WI38 (cell line): Measurements from ENCODE around the gene ALDH1A1.

Experiments used
- H3K4me3 ChIP-seq: 2 replicates; pipeline ENCODE4 v1.5.1; 2011; ENCODE audit warnings: low read depth, mild to moderate bottlenecking, control low read depth, low read length
- TF ChIP-seq, protein P1 (sequence below): IDR thresholded peaks from 2 replicates; pipeline ENCODE4 v1.5.1; 2012; ENCODE audit warnings: low read depth, mild to moderate bottlenecking, control low read depth, low read length

ALDH1A1 gene

DNA sequence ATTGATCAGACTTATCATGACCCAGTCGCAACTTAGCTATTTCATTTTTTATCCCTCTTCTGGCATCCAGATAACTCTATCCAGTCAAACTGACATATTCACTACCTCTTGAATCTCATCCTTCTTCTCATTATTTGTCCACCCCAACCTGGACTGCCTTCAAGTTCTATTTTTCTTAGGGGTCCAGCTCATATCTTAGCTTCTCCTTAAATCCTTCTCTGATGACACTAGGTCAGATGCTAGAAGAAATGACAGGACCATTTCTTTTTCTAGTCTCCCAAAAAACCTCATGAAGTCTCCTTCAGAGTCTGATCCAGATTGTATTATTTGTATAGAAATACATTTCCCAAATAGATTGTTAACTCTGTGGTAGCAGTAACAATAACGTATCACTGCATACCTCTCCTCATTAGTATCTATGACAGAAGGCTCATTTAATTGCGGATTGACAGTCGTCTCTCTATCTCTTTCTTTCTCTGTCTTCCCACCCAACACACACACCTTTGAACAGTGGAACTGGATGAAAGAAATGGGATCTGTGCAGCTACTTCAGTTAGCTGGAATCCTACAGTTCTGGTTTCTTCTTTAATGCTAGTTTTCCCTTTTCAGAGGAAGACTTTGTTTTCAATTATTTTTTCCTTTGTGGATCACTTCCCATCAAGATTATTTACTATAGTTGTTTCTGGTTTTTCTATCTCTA is 33.5 kb downstream of the ALDH1A1 start:
- TF ChIP-seq, protein P1, sequence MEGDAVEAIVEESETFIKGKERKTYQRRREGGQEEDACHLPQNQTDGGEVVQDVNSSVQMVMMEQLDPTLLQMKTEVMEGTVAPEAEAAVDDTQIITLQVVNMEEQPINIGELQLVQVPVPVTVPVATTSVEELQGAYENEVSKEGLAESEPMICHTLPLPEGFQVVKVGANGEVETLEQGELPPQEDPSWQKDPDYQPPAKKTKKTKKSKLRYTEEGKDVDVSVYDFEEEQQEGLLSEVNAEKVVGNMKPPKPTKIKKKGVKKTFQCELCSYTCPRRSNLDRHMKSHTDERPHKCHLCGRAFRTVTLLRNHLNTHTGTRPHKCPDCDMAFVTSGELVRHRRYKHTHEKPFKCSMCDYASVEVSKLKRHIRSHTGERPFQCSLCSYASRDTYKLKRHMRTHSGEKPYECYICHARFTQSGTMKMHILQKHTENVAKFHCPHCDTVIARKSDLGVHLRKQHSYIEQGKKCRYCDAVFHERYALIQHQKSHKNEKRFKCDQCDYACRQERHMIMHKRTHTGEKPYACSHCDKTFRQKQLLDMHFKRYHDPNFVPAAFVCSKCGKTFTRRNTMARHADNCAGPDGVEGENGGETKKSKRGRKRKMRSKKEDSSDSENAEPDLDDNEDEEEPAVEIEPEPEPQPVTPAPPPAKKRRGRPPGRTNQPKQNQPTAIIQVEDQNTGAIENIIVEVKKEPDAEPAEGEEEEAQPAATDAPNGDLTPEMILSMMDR: no peak
- H3K4me3 ChIP-seq: no peak overlapping the region

DNA sequence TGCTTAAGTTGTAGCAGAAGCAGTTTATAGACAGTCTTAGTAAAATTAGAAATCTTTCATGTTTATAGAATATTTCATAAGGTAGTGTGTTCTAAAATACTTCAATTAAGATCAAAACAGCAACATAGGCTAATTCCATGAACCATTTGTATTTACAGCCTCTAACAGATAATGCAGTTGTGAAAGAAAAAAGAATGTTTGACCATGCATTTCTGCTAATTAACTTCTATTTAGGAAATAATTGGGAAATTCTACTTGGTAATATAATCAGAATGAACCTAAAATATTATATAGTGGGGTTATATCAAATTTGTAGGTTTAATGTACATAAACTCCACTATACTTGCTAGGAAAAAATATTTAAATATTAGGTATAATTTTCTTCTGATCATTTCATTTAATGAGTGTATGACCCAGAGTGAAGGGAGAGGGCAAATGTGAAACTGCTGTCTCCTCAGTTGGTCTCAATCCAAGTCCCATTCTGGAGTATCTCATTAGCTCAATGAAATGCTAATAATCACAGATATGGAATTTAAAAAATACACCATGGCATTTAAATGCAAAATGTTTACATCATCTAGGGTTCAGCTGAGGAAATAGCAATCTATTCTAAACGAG is 34.9 kb downstream of the ALDH1A1 start:
- TF ChIP-seq, protein P1: no peak
- no peak overlapping the region for H3K4me3 ChIP-seq

DNA sequence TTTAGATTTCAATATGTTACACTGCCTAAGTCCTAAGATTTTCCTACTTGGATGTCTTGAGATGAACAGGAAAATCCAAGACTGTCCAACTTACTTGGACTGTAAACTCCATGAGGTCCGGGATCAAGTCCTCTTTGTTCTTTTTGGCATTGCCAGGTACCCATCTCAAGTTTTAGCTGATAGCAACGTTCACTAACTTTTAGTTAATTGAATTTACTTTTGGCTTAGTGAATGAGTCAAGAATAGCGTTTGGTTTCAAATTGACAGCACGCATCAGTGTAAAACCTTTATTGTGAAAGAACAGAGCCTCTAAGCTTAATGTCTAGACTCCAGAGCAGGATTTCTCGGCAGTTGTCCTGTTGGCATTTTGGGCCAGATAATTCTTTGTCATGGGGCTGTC is 37.2 kb downstream of the ALDH1A1 start:
- TF ChIP-seq, protein P1: no peak

DNA sequence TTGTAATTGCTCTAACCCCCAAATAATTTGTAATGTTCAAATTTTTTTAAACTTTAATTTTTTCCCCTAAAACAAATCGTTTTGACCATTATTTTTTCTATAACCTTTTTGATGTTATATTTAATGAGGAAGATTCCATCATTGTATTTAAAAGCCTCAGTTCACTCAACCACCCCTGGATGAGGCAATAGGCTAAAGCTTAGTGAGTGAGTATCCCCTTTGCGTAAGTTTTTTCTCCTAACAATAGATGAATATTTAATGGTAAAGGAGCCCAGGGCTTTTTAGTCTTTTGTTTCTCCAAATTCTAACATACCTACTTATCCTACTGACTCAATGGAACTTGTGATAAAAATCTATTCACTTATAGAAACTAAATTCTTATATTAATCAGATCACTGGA is 38.1 kb downstream of the ALDH1A1 start:
- no peak overlapping the region for H3K4me3 ChIP-seq
- TF ChIP-seq, protein P1: no peak

More for the DNA sequence above, 37.2 kb downstream of the ALDH1A1 start:
- H3K4me3 ChIP-seq: no peak overlapping the region

DNA sequence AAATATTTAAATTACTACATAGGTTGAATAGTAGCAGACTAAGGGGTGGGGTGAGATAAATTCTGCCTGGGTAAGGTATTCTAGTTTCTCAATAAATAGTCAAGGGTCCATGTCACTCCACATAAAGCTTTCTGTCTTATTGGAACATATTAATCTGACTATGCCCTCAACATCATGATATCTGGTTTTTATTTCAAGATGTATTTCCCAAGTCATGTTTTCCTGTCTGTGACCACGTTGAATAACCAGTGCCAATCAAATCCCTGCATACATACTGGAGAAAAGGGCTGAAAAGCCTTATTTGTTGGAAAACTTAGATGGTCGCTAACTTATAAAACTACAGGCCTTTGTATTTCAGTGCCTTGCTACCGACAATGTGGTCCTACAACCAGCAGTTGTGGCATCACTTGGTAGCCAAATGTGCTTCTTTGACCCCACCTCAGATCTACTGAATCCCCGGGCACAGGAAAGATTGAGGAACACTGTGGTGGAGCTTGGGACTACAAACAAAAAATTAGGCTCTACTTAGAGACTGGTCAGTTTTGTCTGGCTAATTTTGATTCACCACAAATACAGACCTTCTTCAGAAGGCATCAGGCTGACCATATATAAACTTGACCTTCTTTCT is 39.4 kb downstream of the ALDH1A1 start:
- TF ChIP-seq, protein P1: no peak
- H3K4me3 ChIP-seq: no peak overlapping the region

DNA sequence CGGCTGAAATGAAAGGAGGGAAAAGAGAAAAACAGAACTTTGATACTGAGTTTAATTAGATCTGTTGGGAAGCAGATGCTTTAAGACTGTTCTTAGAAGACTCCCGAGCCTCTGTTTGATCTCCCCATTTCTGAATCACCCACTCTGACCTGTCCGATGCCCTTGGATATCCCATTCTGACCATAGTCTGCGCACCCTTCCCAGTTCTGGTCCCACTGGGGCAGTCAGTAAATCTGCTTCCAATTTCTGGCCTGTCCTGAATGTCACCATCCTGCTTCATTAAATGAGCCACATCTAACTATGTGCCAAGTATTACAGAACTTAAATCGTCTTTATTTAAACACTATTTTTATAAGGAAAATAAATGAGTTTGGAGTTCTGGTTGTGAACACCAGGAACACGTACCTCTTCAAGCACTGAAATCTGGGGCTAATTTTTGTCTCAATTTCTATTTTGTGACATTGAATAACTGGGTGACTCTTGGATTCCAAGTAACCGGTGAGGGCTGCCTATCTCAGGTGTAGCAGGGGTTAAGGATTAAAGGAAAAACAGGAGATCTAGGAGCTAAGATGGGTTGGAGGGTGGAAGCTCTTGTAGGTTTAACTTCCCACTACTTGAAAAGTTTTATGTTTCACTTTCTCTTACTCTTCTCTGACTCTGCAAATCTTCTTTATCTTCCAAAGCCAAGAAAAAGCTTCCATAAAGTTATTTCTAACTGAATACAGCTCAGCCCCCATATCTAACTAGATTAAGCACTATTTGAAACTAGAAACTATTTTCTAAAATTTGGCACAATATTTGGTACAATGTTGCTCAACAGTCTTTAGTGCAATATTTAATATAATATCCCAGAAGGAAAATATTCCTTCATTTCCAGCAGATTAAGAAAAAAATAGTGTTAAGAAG is 40.1 kb downstream of the ALDH1A1 start:
- TF ChIP-seq, protein P1: no peak
- H3K4me3 ChIP-seq: no peak overlapping the region
